CD4-positive, CD25-positive, alpha-beta regulatory T cell (primary cell): Measurements from ENCODE around the gene NDC1. TPM values are rescaled to one million over a fixed set of nuclear protein-coding genes. Genes with fewer than 3 reads are reported as not detected.
A peak's percentile ranks its signal among the peaks of the same experiment; 100 is the strongest.

Source experiments
- ATAC-seq, 2 donors: fragments of 150-1000 bp; cut with Tn5 transposase; one replicate each; pipeline ENCODE4 v1.10.0; 2021; ENCODE audit warnings: low read depth in 2 of 2, moderate number of reproducible peaks in 2 of 2, moderate library complexity in 1 of 2
- DNase-seq, 3 donors: peaks; one replicate each; pipeline versions ENCODE4 v3.0.0 to v3.0.0-alpha.2; 2012 to 2022; ENCODE audit warnings: mixed read lengths in 1 of 3
- H3K27ac ChIP-seq: one replicate; pipeline ENCODE4 v1.7.0; 2013; ENCODE audit warnings: mild to moderate bottlenecking, low read length; ENCODE audit not compliant: insufficient read depth, poor library complexity, severe bottlenecking
- H3K27me3 ChIP-seq: one replicate; pipeline ENCODE4 v1.7.0; 2013; ENCODE audit warnings: low read length; ENCODE audit not compliant: control insufficient read depth, insufficient read depth
- H3K36me3 ChIP-seq: one replicate; pipeline ENCODE4 v1.7.0; 2013; ENCODE audit warnings: mild to moderate bottlenecking, low read length, moderate library complexity; ENCODE audit not compliant: control insufficient read depth, insufficient read depth
- H3K4me1 ChIP-seq: 2 replicates; pipeline ENCODE4 v1.7.0; 2013; ENCODE audit warnings: mild to moderate bottlenecking, low read length; ENCODE audit not compliant: insufficient read depth, control insufficient read depth, poor library complexity, severe bottlenecking
- H3K4me3 ChIP-seq: one replicate; pipeline ENCODE4 v1.7.0; 2013; ENCODE audit warnings: low read depth, mild to moderate bottlenecking, low read length, moderate library complexity
- H3K9me3 ChIP-seq, 2 experiments: 1 replicate in 1 of 2; 2 replicates in 1 of 2; pipeline ENCODE4 v1.7.0; 2013; ENCODE audit warnings: low read length in 2 of 2, mild to moderate bottlenecking in 1 of 2, moderate library complexity in 1 of 2; ENCODE audit not compliant: control insufficient read depth in 2 of 2
- H3K27ac Mint-ChIP-seq, 3 donors: one replicate each; pipeline ENCODE4 v1.8.0; 2020 to 2022; ENCODE audit warnings: mild to moderate bottlenecking in 3 of 3, mixed read lengths in 3 of 3, moderate library complexity in 2 of 3
- H3K27me3 Mint-ChIP-seq: one replicate; pipeline ENCODE4 v1.8.0; 2022; ENCODE audit warnings: mild to moderate bottlenecking, mixed read lengths
- H3K36me3 Mint-ChIP-seq: one replicate; pipeline ENCODE4 v1.8.0; 2020; ENCODE audit warnings: mixed read lengths
- H3K4me1 Mint-ChIP-seq, 4 donors: one replicate each; pipeline ENCODE4 v1.8.0; 2020 to 2022; ENCODE audit warnings: mixed read lengths in 4 of 4, mild to moderate bottlenecking in 1 of 4
- H3K4me3 Mint-ChIP-seq, 4 donors: one replicate each; pipeline ENCODE4 v1.8.0; 2020 to 2022; ENCODE audit warnings: mild to moderate bottlenecking in 4 of 4, mixed read lengths in 4 of 4, moderate library complexity in 3 of 4
- H3K9me3 Mint-ChIP-seq, 7 donors: one replicate each; pipeline ENCODE4 v1.8.0; 2020 to 2022; ENCODE audit warnings: mixed read lengths in 7 of 7, mild to moderate bottlenecking in 3 of 7, moderate library complexity in 2 of 7
- polyA plus RNA-seq, 4 donors: library from polyadenylated mRNA; unstranded; fragments of 300-500 nt; fragmentation: Illumina TruSeq; gene quantifications; one replicate each; pipeline ENCODE4 v1.2.3, GENCODE V29; 2021
- total RNA-seq: library from RNA; stranded (reverse); gene quantifications from one replicate; pipeline ENCODE4 v1.2.3, GENCODE V29; 2022

The NDC1 gene
- total and polyA plus RNA-seq, 5 donors from 2014 or later: 3.3 to 6.4 (median 4.8) TPM

DNA sequence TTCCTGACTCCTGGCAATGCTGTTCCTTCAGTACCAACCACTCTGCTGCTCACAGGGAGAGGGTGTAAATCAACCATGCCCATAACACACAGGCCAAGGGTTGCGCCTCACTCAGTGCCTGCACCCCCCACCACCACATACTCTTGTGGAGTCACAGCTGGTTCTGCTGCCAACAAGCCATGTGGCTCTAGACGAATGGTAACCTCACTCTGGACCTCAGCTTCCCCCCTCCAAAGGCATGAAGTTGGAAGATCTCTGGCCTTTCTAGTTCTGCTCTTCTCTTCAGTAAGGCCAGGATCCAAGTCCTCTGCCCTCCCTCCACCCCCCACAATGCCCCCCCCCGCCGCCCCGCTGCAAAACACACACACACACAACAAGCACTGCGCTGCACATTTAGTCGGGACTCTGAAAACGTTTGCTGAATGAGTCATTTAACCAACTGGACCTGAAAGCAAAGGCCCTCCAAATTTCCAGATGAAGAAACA, 97.4 kb downstream of the NDC1 start:
- H3K4me1 Mint-ChIP-seq: peaks cover 0 to 11% (median 3%) of the 10 kb centered on the region in 4 donors
- Histone ChIP-seq H3K27ac (no peak overlapping the region), H3K27me3 (peaks cover 18% of the 10 kb centered on the region), H3K36me3 (no peaks in the 10 kb centered on the region), H3K4me1 (peaks cover 12% of the 10 kb centered on the region), H3K4me3 (no peak overlapping the region), H3K9me3 (peaks cover 0 to 5% of the 10 kb centered on the region in 2 experiments)
- no peak for ATAC-seq
- no peaks in the 10 kb centered on the region for H3K36me3 Mint-ChIP-seq
- H3K4me3 Mint-ChIP-seq: peak overlapping the region in 1 of 4 donors; percentile 66
- H3K27me3 Mint-ChIP-seq: peaks cover 71% of the 10 kb centered on the region
- no peak overlapping the region for H3K27ac Mint-ChIP-seq
- H3K9me3 Mint-ChIP-seq: peaks cover 0 to 8% (median 4%) of the 10 kb centered on the region in 7 donors
- DNase-seq: no peak

- Histone ChIP-seq H3K27me3 (peaks cover 19% of the 10 kb centered on the region), H3K9me3 (peaks cover 0 to 5% of the 10 kb centered on the region in 2 experiments), H3K4me3 (peak within 1 kb of the TSS; percentile 26), H3K36me3 (no peaks in the 10 kb centered on the region), H3K4me1 (peaks cover 12% of the 10 kb centered on the region), H3K27ac (no peak within 1 kb of the TSS)
- Mint-ChIP-seq H3K27me3 (peaks cover 73% of the 10 kb centered on the region), H3K4me1 (peaks cover 0 to 11% (median 3%) of the 10 kb centered on the region in 4 donors), H3K27ac (no peak within 1 kb of the TSS), H3K36me3 (no peaks in the 10 kb centered on the region), H3K9me3 (peaks cover 0 to 8% (median 4%) of the 10 kb centered on the region in 7 donors), H3K4me3 (peak within 1 kb of the TSS; percentile 25 to 76 (median 64))
- ATAC-seq: peak; percentile 43 to 62
- DNase-seq: peak in 2 of 3 donors; percentile 4 to 64
Measured at GRCh38 chr1:53739109-53739681, 98.9 kb downstream of the NDC1 start, which contains the start of gene GLIS1. Gene GLIS1, minus strand, starts transcription at chr1:53739164. Its CDS starts 1,100 bp downstream, at chr1:53738064.

DNA sequence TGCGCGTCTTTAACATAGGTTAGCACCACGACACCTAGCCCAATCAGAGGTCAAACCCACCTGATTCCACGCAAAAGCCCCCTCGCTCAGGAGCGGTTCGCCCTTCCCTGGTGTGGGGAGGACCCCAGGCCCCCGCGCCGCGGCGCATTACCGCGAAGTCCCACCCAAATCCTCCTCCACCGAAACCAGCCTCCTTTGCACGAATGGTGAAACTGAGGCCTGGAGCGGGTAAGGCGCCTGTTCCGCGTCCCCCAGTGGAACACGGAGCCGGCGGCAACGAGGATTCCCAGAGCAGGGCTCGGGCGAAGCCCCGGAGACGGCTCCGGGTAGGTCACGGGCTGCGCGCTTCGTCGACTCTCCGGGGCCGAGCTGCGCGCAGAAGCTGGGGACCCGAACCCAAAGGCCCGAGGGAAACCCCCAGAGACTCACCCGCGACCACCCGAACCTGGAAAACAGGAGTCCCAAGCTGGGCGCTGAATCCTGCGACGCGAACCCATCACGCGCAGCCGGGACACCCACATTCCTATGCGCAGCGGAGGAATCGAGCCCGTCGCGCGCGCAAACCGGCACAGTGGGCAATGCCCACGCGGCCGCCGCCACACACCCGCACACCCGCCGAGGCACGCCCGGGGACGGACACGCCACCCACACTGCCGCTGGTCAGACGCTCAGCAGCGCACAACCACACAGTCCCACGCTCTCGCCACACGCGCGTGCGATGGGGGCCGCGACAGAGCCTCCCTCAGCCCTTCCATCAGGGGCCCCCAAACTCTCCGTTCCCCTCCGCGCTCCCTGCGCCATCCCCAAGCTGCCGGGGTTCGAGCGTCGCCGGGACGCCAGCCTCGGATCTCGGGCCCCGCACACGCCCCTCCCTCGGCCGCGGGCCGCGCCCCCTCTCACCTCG, 99.6 kb downstream of the NDC1 start:
- H3K36me3 Mint-ChIP-seq: no peaks in the 10 kb centered on the region
- H3K9me3 Mint-ChIP-seq: peaks cover 0 to 8% (median 3%) of the 10 kb centered on the region in 7 donors
- ATAC-seq (no peak), DNase-seq (peak in 1 of 3 donors; percentile 11)
- no peaks in the 10 kb centered on the region for H3K36me3 ChIP-seq
- peaks cover 12% of the 10 kb centered on the region for H3K4me1 ChIP-seq
- peaks cover 0 to 11% (median 3%) of the 10 kb centered on the region in 4 donors for H3K4me1 Mint-ChIP-seq
- H3K9me3 ChIP-seq: peaks cover 0 to 5% of the 10 kb centered on the region in 2 experiments
- H3K27me3 Mint-ChIP-seq: peaks cover 73% of the 10 kb centered on the region
- no peak overlapping the region for H3K27ac ChIP-seq
- H3K27me3 ChIP-seq: peaks cover 19% of the 10 kb centered on the region
- no peak overlapping the region for H3K27ac Mint-ChIP-seq
- no peak overlapping the region for H3K4me3 ChIP-seq
- peak overlapping the region in 1 of 4 donors; percentile 41 for H3K4me3 Mint-ChIP-seq

- H3K36me3 ChIP-seq: no peaks in the 10 kb centered on the region
- H3K4me1 Mint-ChIP-seq: peaks cover 0 to 11% (median 2%) of the 10 kb centered on the region in 4 donors
- H3K4me3 Mint-ChIP-seq: peak overlapping the region in 2 of 4 donors; percentile 50 to 52
- peaks cover 0 to under 1% of the 10 kb centered on the region in 2 experiments for H3K9me3 ChIP-seq
- H3K9me3 Mint-ChIP-seq: peaks cover 0 to 4% (median 0%) of the 10 kb centered on the region in 7 donors
- no peak overlapping the region for H3K27ac ChIP-seq
- H3K4me3 ChIP-seq: no peak overlapping the region
- no peak overlapping the region for H3K27ac Mint-ChIP-seq
- DNase-seq (no peak), ATAC-seq (no peak)
- H3K36me3 Mint-ChIP-seq: no peaks in the 10 kb centered on the region
- H3K4me1 ChIP-seq: peaks cover 12% of the 10 kb centered on the region
- peaks cover 13% of the 10 kb centered on the region for H3K27me3 ChIP-seq
- H3K27me3 Mint-ChIP-seq: peaks cover 73% of the 10 kb centered on the region
Measured at GRCh38 chr1:53737648-53738204, 100.4 kb downstream of the NDC1 start.

- ATAC-seq: no peak
- H3K27ac ChIP-seq: no peak overlapping the region
- Mint-ChIP-seq H3K27ac (no peak overlapping the region), H3K4me3 (no peak overlapping the region), H3K36me3 (no peaks in the 10 kb centered on the region), H3K9me3 (peaks cover 0 to 2% (median 0%) of the 10 kb centered on the region in 7 donors), H3K4me1 (peaks cover 0 to 11% (median 2%) of the 10 kb centered on the region in 4 donors), H3K27me3 (peaks cover 64% of the 10 kb centered on the region)
- no peak overlapping the region for H3K4me3 ChIP-seq
- H3K4me1 ChIP-seq: peaks cover 12% of the 10 kb centered on the region
- no peaks in the 10 kb centered on the region for H3K36me3 ChIP-seq
- no peaks in the 10 kb centered on the region for H3K9me3 ChIP-seq
- peaks cover 11% of the 10 kb centered on the region for H3K27me3 ChIP-seq
- no peak for DNase-seq
Measured at GRCh38 chr1:53736290-53736689, 101.8 kb downstream of the NDC1 start.

- no peak for ATAC-seq
- no peaks in the 10 kb centered on the region for H3K36me3 Mint-ChIP-seq
- Histone ChIP-seq H3K9me3 (no peaks in the 10 kb centered on the region), H3K27me3 (peaks cover 11% of the 10 kb centered on the region), H3K27ac (no peak overlapping the region), H3K4me1 (peaks cover 12% of the 10 kb centered on the region), H3K36me3 (no peaks in the 10 kb centered on the region), H3K4me3 (no peak overlapping the region)
- peak overlapping the region in 1 of 4 donors; percentile 31 for H3K4me3 Mint-ChIP-seq
- H3K27me3 Mint-ChIP-seq: peaks cover 62% of the 10 kb centered on the region
- DNase-seq: no peak
- peaks cover 0 to 2% (median 0%) of the 10 kb centered on the region in 7 donors for H3K9me3 Mint-ChIP-seq
- H3K4me1 Mint-ChIP-seq: peaks cover 0 to 11% (median 2%) of the 10 kb centered on the region in 4 donors
- no peak overlapping the region for H3K27ac Mint-ChIP-seq
Measured at GRCh38 chr1:53735681-53736080, 102.4 kb downstream of the NDC1 start.

GRCh38 chr1:53735261-53735660, 102.8 kb downstream of the NDC1 start:
- Histone ChIP-seq H3K36me3 (no peaks in the 10 kb centered on the region), H3K9me3 (no peaks in the 10 kb centered on the region), H3K4me3 (no peak overlapping the region), H3K4me1 (peaks cover 12% of the 10 kb centered on the region), H3K27ac (no peak overlapping the region), H3K27me3 (peaks cover 11% of the 10 kb centered on the region)
- DNase-seq (no peak), ATAC-seq (no peak)
- Mint-ChIP-seq H3K27ac (no peak overlapping the region), H3K4me1 (peaks cover 0 to 10% (median 2%) of the 10 kb centered on the region in 4 donors), H3K4me3 (peak overlapping the region in 1 of 4 donors; percentile 63), H3K36me3 (no peaks in the 10 kb centered on the region), H3K27me3 (peaks cover 62% of the 10 kb centered on the region), H3K9me3 (peaks cover 0 to 2% (median 0%) of the 10 kb centered on the region in 7 donors)
